Keratinocyte (primary cell): ENCODE results near the gene SORBS2.

Experiments
- CTCF ChIP-seq, 3 experiments: IDR thresholded peaks in 1 of 3; conservative IDR thresholded peaks in 1 of 3; optimal IDR thresholded peaks in 1 of 3; 2 replicates in 2 of 3; 3 replicates in 1 of 3; pipeline versions ENCODE3 to v1.5.1; 2011; ENCODE audit warnings: low read length in 3 of 3, mild to moderate bottlenecking in 3 of 3, moderate library complexity in 2 of 3, control low read depth in 1 of 3, inconsistent platforms in 1 of 3; ENCODE audit not compliant: insufficient read depth in 2 of 3; ENCODE audit errors: extremely low read depth in 1 of 3
- EZH2 ChIP-seq: IDR thresholded peaks from one replicate; pipeline ENCODE4 v1.6.1; 2012; ENCODE audit warnings: inconsistent platforms, mild to moderate bottlenecking, low read length, moderate library complexity

DNA sequence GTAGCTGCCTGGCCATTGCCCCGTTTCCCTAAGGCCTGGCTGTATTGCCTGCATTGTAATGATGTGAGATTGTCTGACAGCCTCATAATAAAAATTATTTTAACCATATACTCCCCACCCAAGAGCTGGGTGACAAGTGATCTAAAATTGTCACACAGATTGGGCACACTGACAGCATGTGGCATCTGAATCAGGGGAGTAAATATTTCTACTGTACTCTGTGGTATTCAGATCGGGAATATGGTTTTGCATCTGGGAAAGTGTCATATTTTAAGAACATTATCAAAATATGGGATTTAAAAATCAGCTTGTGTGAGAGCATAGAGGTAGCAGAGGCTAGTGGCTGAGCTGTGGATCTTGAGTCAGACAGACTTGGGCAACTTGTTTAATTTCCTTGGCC, 140.9 kb downstream of the SORBS2 start:
- TF ChIP-seq CTCF (optimal IDR thresholded peaks at IDR 0.05 in 1 of 3, IDR thresholded peaks at IDR 0.05 in 1 of 3, conservative IDR thresholded peaks at IDR 0.05 in 1 of 3; ENCODE audit: extremely low read depth in 1 of 3, insufficient read depth in 2 of 3, low read length in 3 of 3) = no peak
- TF ChIP-seq EZH2 = no peak
